WERI-Rb-1 (cell line): ENCODE results near the gene CLMP.
"Not testable (repeated sequence)": the region's sequence is repeated elsewhere in the genome, so short reads cannot be mapped to it uniquely, and the experiment has no call there.

Experiments used
- DNase-seq: peaks from one replicate; pipeline ENCODE4 v3.0.0-alpha.2; 2020
- H3K27ac ChIP-seq: fragments of 250-450 bp; sonication (Bioruptor Pico); 2 replicates; pipeline ENCODE4 v1.5.1; 2020; ENCODE audit warnings: mild to moderate bottlenecking, moderate library complexity
- H3K27me3 ChIP-seq: fragments of 250-450 bp; sonication (Bioruptor Pico); 2 replicates; pipeline ENCODE4 v1.5.1; 2021; ENCODE audit warnings: mild to moderate bottlenecking, low read depth, moderate library complexity; ENCODE audit not compliant: insufficient read depth, severe bottlenecking
- H3K36me3 ChIP-seq: fragments of 250-450 bp; sonication (Bioruptor Pico); 2 replicates; pipeline ENCODE4 v1.5.1; 2020; ENCODE audit warnings: mild to moderate bottlenecking, moderate library complexity
- H3K4me3 ChIP-seq: 2 replicates; pipeline ENCODE4 v1.5.1; 2011; ENCODE audit warnings: low read depth, mild to moderate bottlenecking, control low read depth, low read length
- H3K9me3 ChIP-seq: fragments of 250-450 bp; sonication (Bioruptor Pico); 2 replicates; pipeline ENCODE4 v1.5.1; 2021; ENCODE audit warnings: mild to moderate bottlenecking, moderate library complexity; ENCODE audit not compliant: severe bottlenecking
- CTCF ChIP-seq: IDR thresholded peaks from 2 replicates; pipeline ENCODE4 v1.5.1; 2011; ENCODE audit warnings: low read depth, mild to moderate bottlenecking, control low read depth, inconsistent platforms, low read length

The CLMP gene

GRCh38 chr11:123060277-123061000, 134.6 kb downstream of the CLMP start:
- Histone ChIP-seq H3K36me3 (peaks cover 82% of the 10 kb centered on the region), H3K27ac (no peak overlapping the region), H3K4me3 (peak overlapping the region; percentile 99), H3K27me3 (no peaks in the 10 kb centered on the region), H3K9me3 (no peaks in the 10 kb centered on the region)
- no peak for DNase-seq
- no peak for TF ChIP-seq CTCF

- H3K27me3 ChIP-seq, H3K9me3 ChIP-seq, H3K27ac ChIP-seq, DNase-seq: not testable (repeated sequence)
- Histone ChIP-seq H3K4me3 (peak overlapping the region; percentile 99), H3K36me3 (peaks cover 89% of the 10 kb centered on the region)
Measured at GRCh38 chr11:123059041-123059920, 135.8 kb downstream of the CLMP start.

- H3K9me3 ChIP-seq: no peaks in the 10 kb centered on the region
- no peak overlapping the region for H3K27ac ChIP-seq
- H3K27me3 ChIP-seq: no peaks in the 10 kb centered on the region
- no peak for TF ChIP-seq CTCF
- peaks cover 90% of the 10 kb centered on the region for H3K36me3 ChIP-seq
- no peak overlapping the region for H3K4me3 ChIP-seq
- no peak for DNase-seq
Measured at GRCh38 chr11:123057661-123058305, 137.3 kb downstream of the CLMP start.

- Histone ChIP-seq H3K27me3 (no peaks in the 10 kb centered on the region), H3K27ac (peak overlapping the region; percentile 20; the same call in 1 of the 2 replicates), H3K36me3 (peaks cover 92% of the 10 kb centered on the region), H3K9me3 (no peaks in the 10 kb centered on the region), H3K4me3 (no peak overlapping the region)
- DNase-seq: peak; percentile 38
- no peak for TF ChIP-seq CTCF
Measured at GRCh38 chr11:123056835-123057491, 138.1 kb downstream of the CLMP start.

- H3K4me3 ChIP-seq: no peak overlapping the region
- H3K9me3 ChIP-seq: no peaks in the 10 kb centered on the region
- H3K36me3 ChIP-seq: peaks cover 76% of the 10 kb centered on the region
- H3K27ac ChIP-seq: no peak overlapping the region
- no peak for DNase-seq
- no peaks in the 10 kb centered on the region for H3K27me3 ChIP-seq
- no peak for TF ChIP-seq CTCF
Measured at GRCh38 chr11:123055191-123055901, 139.7 kb downstream of the CLMP start.
